Activated naive CD8-positive, alpha-beta T cell treated with anti-CD3 and anti-CD28 coated beads, Interleukin-2, amount 50 U/mL, for 24 hours (primary cell): Measurements from ENCODE around the gene POLR2C.

Experiments used
- ATAC-seq: fragments of 150-1000 bp; cut with Tn5 transposase; one replicate; pipeline ENCODE4 v1.10.0; 2021
- DNase-seq: peaks from one replicate; pipeline ENCODE4 v3.0.0; 2021
- H3K27ac Mint-ChIP-seq: one replicate; pipeline ENCODE4 v1.8.0; 2021; ENCODE audit warnings: mild to moderate bottlenecking, mixed read lengths
- H3K27me3 Mint-ChIP-seq: one replicate; pipeline ENCODE4 v1.8.0; 2021; ENCODE audit warnings: mixed read lengths
- H3K36me3 Mint-ChIP-seq: one replicate; pipeline ENCODE4 v1.8.0; 2021; ENCODE audit warnings: low read depth, mixed read lengths
- H3K4me1 Mint-ChIP-seq: one replicate; pipeline ENCODE4 v1.8.0; 2021; ENCODE audit warnings: mixed read lengths
- H3K4me3 Mint-ChIP-seq: one replicate; pipeline ENCODE4 v1.8.0; 2021; ENCODE audit warnings: mild to moderate bottlenecking, moderate library complexity, mixed read lengths
- H3K9me3 Mint-ChIP-seq: one replicate; pipeline ENCODE4 v1.8.0; 2021; ENCODE audit warnings: mixed read lengths

The POLR2C gene

GRCh38 chr16:57480754-57481230 is 18.3 kb downstream of the POLR2C start:
- Mint-ChIP-seq H3K4me1 (peaks cover 22% of the 10 kb centered on the region), H3K4me3 (no peak overlapping the region), H3K36me3 (no peaks in the 10 kb centered on the region), H3K27ac (no peak overlapping the region), H3K9me3 (no peaks in the 10 kb centered on the region), H3K27me3 (no peaks in the 10 kb centered on the region)
- DNase-seq, result no peak
- ATAC-seq, result no peak

- DNase-seq (no peak), ATAC-seq (no peak)
- H3K4me1 Mint-ChIP-seq, result peaks cover 18% of the 10 kb centered on the region
- no peak overlapping the region for H3K27ac Mint-ChIP-seq
- no peaks in the 10 kb centered on the region for H3K9me3 Mint-ChIP-seq
- H3K27me3 Mint-ChIP-seq, result no peaks in the 10 kb centered on the region
- H3K36me3 Mint-ChIP-seq, result no peaks in the 10 kb centered on the region
- H3K4me3 Mint-ChIP-seq, result no peak overlapping the region
These were observed 18.9 kb downstream of the POLR2C start for GRCh38 chr16:57481421-57481820.

- no peak for ATAC-seq
These were observed 20.5 kb downstream of the POLR2C start for GRCh38 chr16:57482845-57483545.

GRCh38 chr16:57483725-57484514 is 21.4 kb downstream of the POLR2C start:
- no peaks in the 10 kb centered on the region for H3K27me3 Mint-ChIP-seq
- H3K4me1 Mint-ChIP-seq, result peaks cover 21% of the 10 kb centered on the region
- no peaks in the 10 kb centered on the region for H3K9me3 Mint-ChIP-seq
- no peak for DNase-seq
- no peak overlapping the region for H3K4me3 Mint-ChIP-seq
- H3K27ac Mint-ChIP-seq, result no peak overlapping the region
- no peak for ATAC-seq
- H3K36me3 Mint-ChIP-seq, result no peaks in the 10 kb centered on the region

More at GRCh38 chr16:57482845-57483545, 20.5 kb downstream of the POLR2C start:
- no peak overlapping the region for H3K4me3 Mint-ChIP-seq
- H3K9me3 Mint-ChIP-seq, result no peaks in the 10 kb centered on the region
- DNase-seq, result no peak
- H3K27ac Mint-ChIP-seq, result no peak overlapping the region
- peaks cover 25% of the 10 kb centered on the region for H3K4me1 Mint-ChIP-seq
- H3K36me3 Mint-ChIP-seq, result no peaks in the 10 kb centered on the region
- no peaks in the 10 kb centered on the region for H3K27me3 Mint-ChIP-seq

GRCh38 chr16:57484515-57485005 is 22.1 kb downstream of the POLR2C start:
- no peak overlapping the region for H3K27ac Mint-ChIP-seq
- no peaks in the 10 kb centered on the region for H3K9me3 Mint-ChIP-seq

GRCh38 chr16:57485091-57485915 is 22.8 kb downstream of the POLR2C start:
- Mint-ChIP-seq H3K27ac (no peak overlapping the region), H3K27me3 (no peaks in the 10 kb centered on the region), H3K4me1 (peaks cover 20% of the 10 kb centered on the region), H3K4me3 (peak overlapping the region; percentile 75), H3K36me3 (no peaks in the 10 kb centered on the region), H3K9me3 (no peaks in the 10 kb centered on the region)
- ATAC-seq, result no peak
- no peak for DNase-seq

More at GRCh38 chr16:57484515-57485005, 22.1 kb downstream of the POLR2C start:
- ATAC-seq (no peak), DNase-seq (no peak)
- H3K4me1 Mint-ChIP-seq, result peaks cover 20% of the 10 kb centered on the region
- no peaks in the 10 kb centered on the region for H3K27me3 Mint-ChIP-seq
- H3K4me3 Mint-ChIP-seq, result no peak overlapping the region
- no peaks in the 10 kb centered on the region for H3K36me3 Mint-ChIP-seq

GRCh38 chr16:57485916-57486857 is 23.7 kb downstream of the POLR2C start, which contains the start of gene DOK4:
Gene DOK4, minus strand, starts transcription at chr16:57486493. Its CDS starts 6,986 bp downstream, at chr16:57479507.
- H3K9me3 Mint-ChIP-seq, result no peaks in the 10 kb centered on the region
- DNase-seq (peak; percentile 88), ATAC-seq (peak; percentile 94)
- peaks cover 20% of the 10 kb centered on the region for H3K4me1 Mint-ChIP-seq
- no peak within 1 kb of the TSS for H3K27ac Mint-ChIP-seq
- H3K27me3 Mint-ChIP-seq, result no peaks in the 10 kb centered on the region
- H3K4me3 Mint-ChIP-seq, result peak within 1 kb of the TSS; percentile 75
- no peaks in the 10 kb centered on the region for H3K36me3 Mint-ChIP-seq

- ATAC-seq, result no peak
- Mint-ChIP-seq H3K27ac (no peak overlapping the region), H3K4me3 (peak overlapping the region; percentile 69)
These were observed 24.7 kb downstream of the POLR2C start for GRCh38 chr16:57486858-57487834.

GRCh38 chr16:57489229-57489628 is 26.8 kb downstream of the POLR2C start:
- H3K9me3 Mint-ChIP-seq, result no peaks in the 10 kb centered on the region
- H3K4me1 Mint-ChIP-seq, result peaks cover 20% of the 10 kb centered on the region
- ATAC-seq, result no peak
- no peak overlapping the region for H3K27ac Mint-ChIP-seq
- no peak overlapping the region for H3K4me3 Mint-ChIP-seq
- H3K27me3 Mint-ChIP-seq, result no peaks in the 10 kb centered on the region
- DNase-seq, result no peak
- H3K36me3 Mint-ChIP-seq, result no peaks in the 10 kb centered on the region

More at GRCh38 chr16:57486858-57487834, 24.7 kb downstream of the POLR2C start:
- Mint-ChIP-seq H3K9me3 (no peaks in the 10 kb centered on the region), H3K27me3 (no peaks in the 10 kb centered on the region), H3K4me1 (peaks cover 20% of the 10 kb centered on the region), H3K36me3 (no peaks in the 10 kb centered on the region)
- DNase-seq, result no peak

GRCh38 chr16:57493767-57494166 is 31.3 kb downstream of the POLR2C start:
- DNase-seq (no peak), ATAC-seq (no peak)
- Mint-ChIP-seq H3K27ac (no peak overlapping the region), H3K4me1 (no peaks in the 10 kb centered on the region), H3K36me3 (no peaks in the 10 kb centered on the region), H3K27me3 (no peaks in the 10 kb centered on the region), H3K4me3 (no peak overlapping the region), H3K9me3 (no peaks in the 10 kb centered on the region)

- Mint-ChIP-seq H3K27ac (no peak overlapping the region), H3K4me1 (no peaks in the 10 kb centered on the region), H3K9me3 (no peaks in the 10 kb centered on the region), H3K27me3 (no peaks in the 10 kb centered on the region), H3K4me3 (no peak overlapping the region), H3K36me3 (no peaks in the 10 kb centered on the region)
- ATAC-seq (no peak), DNase-seq (no peak)
These were observed 34.6 kb downstream of the POLR2C start for GRCh38 chr16:57497121-57497520.

- Mint-ChIP-seq H3K27ac (no peak overlapping the region), H3K4me3 (no peak overlapping the region), H3K9me3 (no peaks in the 10 kb centered on the region), H3K4me1 (no peaks in the 10 kb centered on the region), H3K36me3 (no peaks in the 10 kb centered on the region), H3K27me3 (no peaks in the 10 kb centered on the region)
- ATAC-seq, result no peak
- DNase-seq, result no peak
These were observed 35.6 kb downstream of the POLR2C start for GRCh38 chr16:57498031-57498430.
